Measurements from ENCODE around the gene C12orf75. TPM values are rescaled to one million over a fixed set of nuclear protein-coding genes. Genes with fewer than 3 reads are reported as not detected.

C12orf75 gene
- total and polyA plus RNA-seq, 2 of the 13 experiments (the other 11 are each of a cell fraction or from before 2014, with no cell fraction given) = 16.1 to 19.8 TPM

- no peak overlapping the region for H3K4me2 ChIP-seq (ENCODE audit: low read depth, low read length)
- H3K4me1 ChIP-seq (ENCODE audit: insufficient read depth, low read length) = no peaks in the 10 kb centered on the region
- ChIA-PET CTCF (ENCODE audit: low intra/inter-chr PET ratio, low total read pairs) (no interaction called here), POLR2A (no interaction called here)
- no peak overlapping the region for H3K27ac ChIP-seq (ENCODE audit: extremely low read length, insufficient read depth, low read length)
- DNase-seq (ENCODE audit: low spot score) (no peak), FAIRE-seq (no peak), ATAC-seq (no peak)
- H3K79me2 ChIP-seq (ENCODE audit: insufficient read depth, low read length) = no peaks in the 10 kb centered on the region
- no peaks in the 10 kb centered on the region for H3K27me3 ChIP-seq (ENCODE audit: control insufficient read depth in 1 of 2, insufficient read depth in 2 of 2, low read length in 2 of 2)
- TF ChIP-seq ARID4A (CRISPR knock-in tag; IDR thresholded peaks at IDR 0.05; ENCODE audit: borderline replicate concordance) (no peak), KDM2A (CRISPR knock-in tag; IDR thresholded peaks at IDR 0.05; ENCODE audit: borderline replicate concordance, low read depth) (no peak), ZNF207 (IDR thresholded peaks at IDR 0.05; ENCODE audit: borderline replicate concordance) (no peak), ZSCAN29 (CRISPR knock-in tag; conservative IDR thresholded peaks at IDR 0.05) (no peak), MYNN (CRISPR knock-in tag; IDR thresholded peaks at IDR 0.05; ENCODE audit: low read depth) (no peak), RFX1 (IDR thresholded peaks at IDR 0.05) (no peak), CREB1 (IDR thresholded peaks at IDR 0.05) (no peak), CREB1 (CRISPR knock-in tag; IDR thresholded peaks at IDR 0.05) (no peak), ZNF558 (CRISPR knock-in tag; IDR thresholded peaks at IDR 0.05; ENCODE audit: borderline replicate concordance) (no peak), ZNF775 (CRISPR knock-in tag; IDR thresholded peaks at IDR 0.05; ENCODE audit: borderline replicate concordance) (no peak), FOXP1 (IDR thresholded peaks at IDR 0.05) (no peak), FOXP1 (CRISPR knock-in tag; IDR thresholded peaks at IDR 0.05) (no peak), CERS6 (CRISPR knock-in tag; IDR thresholded peaks at IDR 0.05) (no peak), ONECUT2 (CRISPR knock-in tag; IDR thresholded peaks at IDR 0.05) (no peak), ZNF782 (CRISPR knock-in tag; IDR thresholded peaks at IDR 0.05; ENCODE audit: borderline replicate concordance) (no peak), NFRKB (IDR thresholded peaks at IDR 0.05) (no peak), XRCC5 (optimal IDR thresholded peaks at IDR 0.05; ENCODE audit: low read length) (no peak), ARNT (IDR thresholded peaks at IDR 0.05) (no peak)
- no peaks in the 10 kb centered on the region for H3K9me3 ChIP-seq (ENCODE audit: low read length)
- no peaks in the 10 kb centered on the region for H4K20me1 ChIP-seq (ENCODE audit: insufficient read depth, low read length)
- intact Hi-C loops (cut with micrococcal nuclease; ENCODE audit: unreplicated experiment) = loop anchor here (1.0 to 10.0 kb wide), 3 partner anchors 717 to 925 kb away; no protein-coding TSS in a partner anchor
- H3K9ac ChIP-seq (ENCODE audit: insufficient read depth, low read depth, low read length) = no peak overlapping the region
- no peaks in the 10 kb centered on the region for H3K36me3 ChIP-seq (replicated peaks in 1 of 2; ENCODE audit: control insufficient read depth in 1 of 2, insufficient read depth in 2 of 2, low read length in 2 of 2)
- WGBS (ENCODE audit: low lambda C conversion rate) = 41% methylated on average over 3 of the region's 3 CpGs
- BruUV-seq (replicated peaks) = no TSS peak
- no peak overlapping the region for H3K4me3 ChIP-seq (replicated peaks in 1 of 3; ENCODE audit: insufficient read depth in 1 of 3, low read depth in 2 of 3, low read length in 3 of 3)
- no peak overlapping the region for H2AFZ ChIP-seq (ENCODE audit: low read length)
- in situ Hi-C loops (cut with HindIII; ENCODE audit: extremely low pct_ligation_motif_present, low pct_unique_long_range_greater_than_20kb) = loop anchor here (10.0 kb wide), 2 partner anchors 725 to 805 kb away; no protein-coding TSS in a partner anchor
Observed at GRCh38 chr12:105419606-105420005, 89.1 kb downstream of the C12orf75 start.

Measured in HepG2 (cell line).